Upper lobe of left lung (tissue), 4 donors: ENCODE measurements around the gene BARX1.

Experiments
- EP300 ChIP-seq, 4 donors: sonication (generic); formaldehyde crosslinking; IDR thresholded peaks; one replicate each; pipeline ENCODE4 v1.5.1; 2017; ENCODE audit warnings: antibody characterized with exemption in 4 of 4, control low read depth in 2 of 4
- POLR2A ChIP-seq, 4 donors: fragments of 450-650 bp; IDR thresholded peaks; one replicate each; pipeline ENCODE4 v1.5.1; 2016 to 2017; ENCODE audit warnings: antibody characterized with exemption in 4 of 4, mild to moderate bottlenecking in 2 of 4
- TF ChIP-seq, protein P1 (sequence below), 6 experiments: fragments of 450-650 bp in 4 of 6; fragments of 200-600 bp in 2 of 6; sonication (generic) in 2 of 6; IDR thresholded peaks; one replicate each; pipeline ENCODE4 v1.5.1; 2016 to 2019; ENCODE audit warnings: antibody characterized with exemption in 6 of 6

DNA sequence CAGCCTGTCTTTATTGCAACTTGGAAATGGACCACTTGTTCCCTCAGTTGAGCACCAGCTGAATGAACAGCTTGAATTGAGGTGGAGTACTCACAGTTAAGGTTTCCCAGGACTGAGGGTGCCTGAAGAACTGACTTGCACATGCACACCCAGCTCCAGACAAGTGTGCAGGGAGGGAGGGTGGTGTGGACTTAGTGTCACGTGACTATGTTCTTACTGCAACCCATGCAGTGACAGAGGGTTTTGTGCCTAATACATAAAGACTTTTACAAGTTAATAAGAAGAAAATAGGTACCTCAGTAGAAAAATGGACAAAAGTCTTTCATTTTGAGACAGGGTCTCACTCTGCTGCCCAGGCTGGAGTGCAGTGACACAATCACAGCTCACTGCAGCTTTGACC, 18.0 kb downstream of the BARX1 start:
- TF ChIP-seq, protein P1, sequence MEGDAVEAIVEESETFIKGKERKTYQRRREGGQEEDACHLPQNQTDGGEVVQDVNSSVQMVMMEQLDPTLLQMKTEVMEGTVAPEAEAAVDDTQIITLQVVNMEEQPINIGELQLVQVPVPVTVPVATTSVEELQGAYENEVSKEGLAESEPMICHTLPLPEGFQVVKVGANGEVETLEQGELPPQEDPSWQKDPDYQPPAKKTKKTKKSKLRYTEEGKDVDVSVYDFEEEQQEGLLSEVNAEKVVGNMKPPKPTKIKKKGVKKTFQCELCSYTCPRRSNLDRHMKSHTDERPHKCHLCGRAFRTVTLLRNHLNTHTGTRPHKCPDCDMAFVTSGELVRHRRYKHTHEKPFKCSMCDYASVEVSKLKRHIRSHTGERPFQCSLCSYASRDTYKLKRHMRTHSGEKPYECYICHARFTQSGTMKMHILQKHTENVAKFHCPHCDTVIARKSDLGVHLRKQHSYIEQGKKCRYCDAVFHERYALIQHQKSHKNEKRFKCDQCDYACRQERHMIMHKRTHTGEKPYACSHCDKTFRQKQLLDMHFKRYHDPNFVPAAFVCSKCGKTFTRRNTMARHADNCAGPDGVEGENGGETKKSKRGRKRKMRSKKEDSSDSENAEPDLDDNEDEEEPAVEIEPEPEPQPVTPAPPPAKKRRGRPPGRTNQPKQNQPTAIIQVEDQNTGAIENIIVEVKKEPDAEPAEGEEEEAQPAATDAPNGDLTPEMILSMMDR (IDR thresholded peaks at IDR 0.05), result no peak
- TF ChIP-seq POLR2A (IDR thresholded peaks at IDR 0.05) (no peak), EP300 (IDR thresholded peaks at IDR 0.05) (no peak)
